GM19467 (cell line): ENCODE results near the gene ICA1.
A peak's percentile ranks its signal among the peaks of the same experiment; 100 is the strongest.

Experiments used
- ATAC-seq: cut with Tn5 transposase; IDR thresholded peaks from one replicate; pipeline ENCODE4 v1.9.1; 2021; ENCODE audit warnings: mild to moderate bottlenecking, moderate library complexity; ENCODE audit not compliant: unreplicated experiment

The ICA1 gene

GRCh38 chr7:8204339-8205030 lies 57.5 kb downstream of the ICA1 start:
- no peak for ATAC-seq

GRCh38 chr7:8201846-8202441 lies 60.0 kb downstream of the ICA1 start:
- no peak for ATAC-seq

DNA sequence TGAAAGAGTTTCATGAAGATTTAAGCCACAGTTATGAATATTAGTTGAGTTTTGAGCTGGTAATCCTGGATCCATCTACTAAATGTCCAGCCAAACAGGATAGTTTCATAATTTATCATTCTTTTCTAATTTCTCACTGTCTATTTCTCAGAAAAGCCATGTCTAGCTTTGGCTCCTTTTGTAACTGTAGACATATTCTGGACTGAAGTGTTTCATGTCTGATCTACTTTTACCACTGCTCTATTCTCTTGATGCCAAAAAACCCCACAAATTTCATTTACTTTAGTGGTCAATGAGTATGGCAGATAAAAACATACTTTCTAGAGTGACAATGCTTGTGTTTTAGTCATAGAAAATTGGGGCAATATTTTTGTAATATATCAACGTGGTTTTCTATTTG lies 61.2 kb downstream of the ICA1 start:
- ATAC-seq = no peak

DNA sequence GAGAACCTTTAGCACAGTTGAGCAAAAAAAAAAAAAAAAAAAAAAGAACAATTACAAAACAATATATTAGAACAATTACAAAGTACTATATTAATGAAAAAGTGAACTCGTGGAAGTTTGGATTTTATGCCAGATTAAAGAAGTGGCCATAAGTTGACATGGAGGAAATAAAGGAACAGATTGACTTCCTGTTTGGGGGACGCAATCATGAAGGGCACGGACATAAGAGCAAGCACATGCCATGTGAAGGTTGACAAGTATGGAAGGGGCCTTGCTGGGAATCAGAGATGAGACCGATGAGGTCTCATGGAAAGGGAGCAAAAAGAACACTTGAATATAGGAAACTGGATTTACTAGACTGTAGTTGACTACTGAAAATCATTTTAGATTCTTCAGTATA lies 61.7 kb downstream of the ICA1 start:
- no peak for ATAC-seq

DNA sequence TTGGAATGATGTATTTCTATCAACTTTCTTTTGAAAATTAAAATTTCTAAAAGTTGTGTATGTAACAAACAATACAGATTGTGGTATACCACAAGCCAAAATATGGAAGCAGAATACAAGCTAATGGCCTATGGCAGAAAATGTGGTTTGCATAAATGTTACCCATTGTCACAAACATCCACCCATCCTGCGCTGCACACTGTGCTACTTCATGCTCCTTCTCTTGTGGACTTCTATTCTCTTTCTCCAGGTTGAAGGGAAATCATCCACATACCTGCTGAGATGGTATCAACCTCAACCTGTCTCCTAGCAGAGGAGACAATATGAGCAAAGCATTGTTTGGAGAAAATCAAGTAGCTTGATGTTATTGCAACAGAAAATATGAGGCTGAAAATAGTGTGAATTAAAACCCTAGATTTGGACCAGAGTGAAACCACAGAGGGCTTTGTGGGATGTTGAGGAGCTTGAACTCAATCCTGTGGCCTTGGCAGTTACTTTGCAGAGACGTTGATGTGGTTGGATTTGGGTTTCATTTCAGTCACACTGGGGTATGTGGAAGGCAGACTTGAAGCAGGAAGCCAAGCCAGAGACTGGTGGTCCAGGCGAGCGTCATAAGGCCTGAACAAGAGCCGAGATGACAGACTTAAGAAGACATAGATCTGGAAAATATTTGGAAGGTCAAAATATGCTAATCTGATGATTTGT lies 63.8 kb downstream of the ICA1 start:
- ATAC-seq = no peak

DNA sequence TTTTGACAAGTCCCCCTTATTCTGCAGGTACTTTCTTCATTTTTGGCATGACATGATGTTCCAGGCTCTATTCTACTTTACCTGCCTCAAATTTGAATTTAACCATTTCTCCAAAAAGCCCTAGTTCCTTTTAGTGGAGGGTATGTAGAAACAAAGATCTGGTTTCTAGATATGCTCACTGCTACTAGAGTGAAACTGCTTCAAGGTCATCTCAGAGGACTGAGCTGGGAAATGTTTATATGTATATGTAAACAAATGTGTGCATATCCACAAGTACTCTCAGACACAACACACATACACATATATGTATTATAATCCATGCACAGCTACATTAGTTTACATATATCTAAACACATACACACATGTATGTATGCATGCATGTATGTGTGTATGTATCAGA lies 69.1 kb downstream of the ICA1 start:
- no peak for ATAC-seq

DNA sequence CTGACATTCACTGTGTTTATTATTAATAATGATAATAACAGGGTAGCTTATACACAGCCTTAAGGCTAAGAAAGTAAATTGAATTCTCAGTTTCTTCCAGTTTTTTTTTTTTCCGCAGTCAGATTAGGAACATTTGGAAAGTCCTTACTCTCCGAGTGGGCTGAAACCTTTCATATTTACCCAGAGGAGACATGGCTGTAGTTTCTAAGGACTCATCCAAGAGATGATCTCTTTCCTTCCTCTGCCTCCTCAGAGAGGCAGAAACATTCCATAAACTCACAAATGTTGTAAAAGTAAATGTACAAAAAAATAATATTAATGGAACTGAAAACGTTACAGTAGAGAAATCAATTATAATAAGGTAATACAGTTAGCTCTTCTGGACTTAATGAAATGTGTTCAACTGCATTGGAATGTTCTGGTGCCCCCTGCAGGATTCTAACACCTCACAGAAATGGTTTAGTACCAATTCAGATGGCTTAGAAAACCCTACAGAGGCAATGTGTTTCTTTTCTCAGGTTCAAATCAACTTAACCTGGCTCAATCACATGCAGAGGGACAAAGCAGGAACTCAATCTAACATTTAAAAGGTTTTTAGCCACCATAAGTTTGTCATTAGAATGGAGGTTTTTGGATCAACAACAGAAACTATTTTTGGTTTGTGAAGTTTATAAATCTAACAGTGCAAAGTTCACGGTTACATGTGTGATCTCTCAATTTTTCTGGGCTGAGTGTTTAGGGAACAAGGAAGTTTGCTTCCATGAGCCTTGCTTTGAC lies 71.7 kb downstream of the ICA1 start:
- peak; percentile 85 for ATAC-seq

DNA sequence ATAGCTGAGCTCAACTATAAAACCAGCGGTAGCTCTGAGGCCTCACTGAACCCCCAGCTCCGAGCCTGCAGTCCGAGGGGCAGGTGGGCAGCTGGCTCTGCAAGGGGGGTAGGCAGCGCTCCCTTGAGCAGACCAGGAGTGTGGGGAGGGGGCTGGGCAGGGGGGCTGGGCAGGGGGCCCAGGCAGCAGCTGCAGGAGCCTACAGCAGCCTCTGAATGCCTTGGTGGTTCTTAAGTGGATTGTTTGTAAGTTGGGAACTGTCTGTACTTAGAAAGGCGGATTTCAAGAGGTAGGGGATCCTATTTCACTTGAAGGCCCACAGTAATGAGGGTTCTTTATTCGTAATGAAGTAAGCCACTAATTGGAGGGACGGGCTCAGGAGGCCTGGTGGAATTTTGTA lies 72.3 kb downstream of the ICA1 start:
- ATAC-seq = no peak

GRCh38 chr7:8185926-8186683 lies 75.9 kb downstream of the ICA1 start:
- no peak for ATAC-seq

DNA sequence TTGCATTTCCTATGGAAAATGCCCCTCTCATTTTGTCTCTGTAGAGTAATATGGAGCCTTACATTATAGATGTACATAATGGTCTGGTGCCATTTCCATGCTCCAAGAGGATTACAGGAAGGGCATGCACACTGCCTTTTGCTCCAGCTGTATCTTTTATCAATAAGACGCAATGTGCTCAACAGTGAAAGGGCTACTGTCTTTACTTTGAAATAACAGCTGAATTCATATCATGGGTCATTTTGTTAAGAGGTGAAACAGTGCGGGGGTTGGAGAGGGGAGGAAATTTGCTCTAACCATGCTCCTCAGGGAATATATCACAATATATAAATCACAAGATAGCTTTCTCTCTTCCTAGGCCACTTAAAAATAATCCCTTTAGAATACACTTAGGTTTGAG lies 77.7 kb downstream of the ICA1 start:
- ATAC-seq = no peak

- ATAC-seq = no peak
Observed at GRCh38 chr7:8179486-8179885, 82.5 kb downstream of the ICA1 start.

DNA sequence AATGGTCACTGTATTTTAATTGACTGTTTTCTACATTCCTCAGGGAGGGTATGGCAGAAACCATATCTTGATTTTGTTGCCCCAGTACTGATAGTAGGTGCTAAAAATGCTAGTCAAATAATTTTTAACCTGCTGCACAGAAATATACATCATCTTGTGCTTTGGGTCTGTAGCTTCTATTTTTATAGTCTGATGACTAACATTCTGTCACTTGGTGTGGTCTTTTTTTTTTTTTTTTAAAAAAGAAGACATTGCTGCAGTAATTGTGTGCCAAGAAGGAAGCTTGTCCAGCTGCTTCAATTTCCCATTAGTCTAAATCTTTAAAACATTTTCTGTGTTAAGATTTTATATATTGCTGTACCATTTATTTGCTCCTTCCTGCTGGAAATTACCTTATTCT lies 83.6 kb downstream of the ICA1 start:
- ATAC-seq = no peak

- peak; percentile 36 for ATAC-seq
Observed at GRCh38 chr7:8177109-8177933, 84.6 kb downstream of the ICA1 start.

DNA sequence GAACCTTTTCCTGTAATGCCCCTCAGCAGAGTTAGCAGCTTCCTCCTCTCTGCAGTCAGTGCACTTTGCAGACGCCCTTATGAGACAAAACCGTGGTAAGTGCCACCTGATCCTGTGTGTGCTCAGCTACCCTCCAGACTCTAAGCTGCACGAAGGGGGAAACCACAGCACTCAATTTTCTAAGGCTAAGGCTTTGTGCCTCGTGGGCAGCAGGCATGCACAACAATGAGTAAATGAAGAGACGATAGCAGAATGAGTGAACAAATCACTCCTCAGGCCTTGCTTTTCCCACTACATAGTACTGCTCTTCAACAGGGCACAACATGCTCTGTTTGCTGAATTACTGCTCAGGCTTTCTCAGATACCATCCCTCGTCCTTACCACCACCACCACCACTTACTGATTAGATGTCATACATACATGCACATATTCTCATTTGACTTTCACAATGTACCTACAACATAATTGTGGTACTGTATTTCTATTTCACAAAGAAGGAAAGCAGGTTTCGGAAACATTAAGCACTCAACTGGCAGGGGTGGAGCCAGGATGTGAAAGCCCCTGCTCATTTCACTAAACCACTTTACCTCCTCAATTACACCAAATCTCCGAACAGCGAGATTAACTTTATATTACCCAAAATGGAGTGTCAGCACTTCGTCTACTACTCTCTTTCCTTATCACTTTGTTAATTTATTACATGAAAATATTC lies 85.4 kb downstream of the ICA1 start:
- peak; percentile 73 for ATAC-seq

- no peak for ATAC-seq
Observed at GRCh38 chr7:8175929-8176369, 86.0 kb downstream of the ICA1 start.

DNA sequence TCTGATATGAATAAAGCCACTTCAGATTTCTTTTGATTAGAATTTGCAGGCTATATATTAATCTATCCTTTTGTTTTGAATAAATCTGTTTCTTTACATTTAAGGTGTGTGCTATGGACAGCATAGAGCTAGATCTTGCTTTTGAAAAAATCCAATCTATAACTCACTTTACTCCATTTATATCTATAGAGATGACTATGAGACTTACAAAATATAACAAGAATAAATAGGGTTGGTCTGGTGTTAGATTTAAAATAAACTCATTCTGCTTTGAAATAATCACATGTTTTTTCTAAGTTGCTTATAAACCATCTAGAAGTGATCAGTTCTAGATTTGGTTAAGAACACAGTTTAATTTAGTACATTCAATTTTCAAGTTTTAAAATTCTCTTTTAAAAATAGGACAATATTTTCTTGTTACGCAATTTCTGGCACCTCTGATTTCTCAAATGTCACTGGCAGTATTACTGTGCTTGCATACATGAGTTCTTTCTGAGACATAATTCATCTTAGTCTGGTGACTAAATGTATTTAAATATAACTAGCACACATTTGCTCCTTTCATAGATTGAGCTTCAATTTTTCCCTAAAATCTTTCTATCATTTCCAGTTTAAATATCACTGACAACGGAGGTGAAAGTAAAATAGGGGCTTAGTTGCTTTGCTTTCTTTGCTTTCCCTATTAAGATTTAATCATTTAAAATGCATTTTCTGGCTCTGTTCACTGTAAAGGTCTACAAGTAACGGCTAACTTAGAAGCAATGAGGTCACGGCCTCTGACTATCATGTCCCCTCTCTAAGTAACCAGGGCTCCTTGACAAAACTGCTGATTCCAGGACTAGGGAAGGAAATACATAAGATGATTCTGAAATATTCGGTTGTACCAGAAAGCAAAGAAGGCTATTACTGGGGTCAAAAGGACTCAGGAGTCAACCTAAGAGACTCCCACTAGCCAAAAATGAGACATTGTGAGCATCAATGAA lies 89.3 kb downstream of the ICA1 start:
- ATAC-seq = no peak

- ATAC-seq = no peak
Observed at GRCh38 chr7:8169171-8169570, 92.8 kb downstream of the ICA1 start.

DNA sequence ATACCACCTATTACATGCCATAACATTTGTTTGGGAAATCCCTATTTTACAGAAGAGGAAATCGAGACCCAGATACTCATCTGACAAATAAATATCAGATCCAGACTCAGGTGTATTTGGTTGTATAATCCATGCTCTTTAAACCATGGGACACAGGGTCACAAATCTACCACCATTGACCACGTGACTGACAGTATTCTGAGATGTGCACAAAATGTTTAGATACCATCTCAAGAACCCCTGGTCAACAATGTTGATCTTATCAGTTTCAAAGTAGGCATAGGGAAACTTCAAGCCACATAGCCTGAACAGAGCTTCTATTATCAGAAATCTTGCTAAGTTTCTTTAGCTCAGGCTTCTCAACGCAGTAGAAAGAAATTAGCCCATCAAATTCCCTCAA lies 93.6 kb downstream of the ICA1 start:
- ATAC-seq = no peak
